Liver (tissue), 9 donors: ENCODE results near the gene EIF2AK3. TPM values are rescaled to one million over a fixed set of nuclear protein-coding genes. Genes with fewer than 3 reads are reported as not detected.

Experiments used
- DNase-seq: peaks from one replicate; pipeline ENCODE4 v3.0.0-alpha.2; 2017; ENCODE audit warnings: low spot score
- H3K27ac ChIP-seq, 2 donors: one replicate each; pipeline ENCODE4 v1.7.0; 2013; ENCODE audit warnings: inconsistent platforms in 2 of 2, low read length in 2 of 2, control low read depth in 1 of 2, low read depth in 1 of 2, mild to moderate bottlenecking in 1 of 2
- H3K27me3 ChIP-seq, 4 donors: one replicate each; pipeline versions ENCODE4 v1.6.1 to v1.7.0; 2013; ENCODE audit warnings: low read length in 3 of 4, inconsistent platforms in 1 of 4, mild to moderate bottlenecking in 1 of 4, moderate library complexity in 1 of 4; ENCODE audit not compliant: control insufficient read depth in 4 of 4, insufficient read depth in 4 of 4
- H3K36me3 ChIP-seq, 4 donors: one replicate each; pipeline versions ENCODE4 v1.6.1 to v1.7.0; 2013; ENCODE audit warnings: low read length in 3 of 4, mild to moderate bottlenecking in 3 of 4, low read depth in 1 of 4, moderate library complexity in 1 of 4; ENCODE audit not compliant: control insufficient read depth in 4 of 4, insufficient read depth in 3 of 4
- H3K4me1 ChIP-seq, 4 donors: one replicate each; pipeline versions ENCODE4 v1.6.1 to v1.7.0; 2013; ENCODE audit warnings: low read length in 3 of 4, mild to moderate bottlenecking in 3 of 4, moderate library complexity in 1 of 4; ENCODE audit not compliant: control insufficient read depth in 4 of 4, insufficient read depth in 4 of 4
- H3K4me3 ChIP-seq, 3 donors: one replicate each; pipeline versions ENCODE4 v1.6.1 to v1.7.0; 2013; ENCODE audit warnings: low read length in 3 of 3, control low read depth in 1 of 3, low read depth in 1 of 3, mild to moderate bottlenecking in 1 of 3
- H3K9ac ChIP-seq, 2 donors: one replicate each; pipeline ENCODE4 v1.7.0; 2013; ENCODE audit warnings: low read length in 2 of 2, mild to moderate bottlenecking in 2 of 2, moderate library complexity in 2 of 2, control low read depth in 1 of 2, low read depth in 1 of 2
- H3K9me3 ChIP-seq, 4 donors: one replicate each; pipeline versions ENCODE4 v1.6.1 to v1.7.0; 2013; ENCODE audit warnings: low read length in 3 of 4; ENCODE audit not compliant: control insufficient read depth in 4 of 4
- EGR1 ChIP-seq, 2 donors: IDR thresholded peaks; 2 replicates each; pipeline ENCODE4 v1.6.1; 2016 to 2018; ENCODE audit warnings: antibody characterized with exemption in 2 of 2, low read depth in 2 of 2
- FOXA1 ChIP-seq: IDR thresholded peaks from 2 replicates; pipeline ENCODE4 v1.6.1; 2016; ENCODE audit warnings: antibody characterized with exemption
- FOXA2 ChIP-seq: IDR thresholded peaks from 2 replicates; pipeline ENCODE4 v1.6.1; 2016; ENCODE audit warnings: antibody characterized with exemption
- JUND ChIP-seq, 2 donors: IDR thresholded peaks; 2 replicates each; pipeline ENCODE4 v1.6.1; 2016; ENCODE audit warnings: antibody characterized with exemption in 2 of 2
- MAX ChIP-seq: IDR thresholded peaks from 2 replicates; pipeline ENCODE4 v1.6.1; 2016; ENCODE audit warnings: antibody characterized with exemption
- RAD21 ChIP-seq, 2 donors: IDR thresholded peaks; 2 replicates each; pipeline ENCODE4 v1.6.1; 2016; ENCODE audit warnings: antibody characterized with exemption in 2 of 2, mild to moderate bottlenecking in 2 of 2
- SP1 ChIP-seq: IDR thresholded peaks from 2 replicates; pipeline ENCODE4 v1.6.1; 2018; ENCODE audit warnings: antibody characterized with exemption, mild to moderate bottlenecking
- TAF1 ChIP-seq: conservative IDR thresholded peaks from 2 replicates; pipeline ENCODE4 v1.6.1; 2016; ENCODE audit warnings: antibody characterized with exemption, mild to moderate bottlenecking
- YY1 ChIP-seq: IDR thresholded peaks from 2 replicates; pipeline ENCODE4 v1.6.1; 2016; ENCODE audit warnings: antibody characterized with exemption, mild to moderate bottlenecking
- ZBTB33 ChIP-seq: IDR thresholded peaks from 2 replicates; pipeline ENCODE4 v1.6.1; 2016; ENCODE audit warnings: antibody characterized with exemption
- WGBS: extraction: QIAGEN DNeasy Blood & Tissue Kit; methylation state at CpG from one replicate; pipeline ENCODE4 v1.1.7; 2013; 5-methylcytosine and 5-hydroxymethylcytosine counted together
- polyA plus RNA-seq, 2 donors: library from polyadenylated mRNA; stranded (reverse) in 1 of 2; unstranded in 1 of 2; fragments of 200-250 nt in 1 of 2; fragments of >200 nt in 1 of 2; fragmentation: Nextera tagmentation in 1 of 2; extraction: Ambion mirVana in 1 of 2; gene quantifications; one replicate each; pipeline versions ENCODE4 v1.2.1 to v1.2.3, GENCODE V29; 2013 to 2015
- total RNA-seq, 2 donors: library from RNA; depleted of rRNA; stranded (reverse); fragments of >200 nt; gene quantifications; one replicate each; pipeline ENCODE4 v1.2.3, GENCODE V29; 2014
- TF ChIP-seq, protein P1 (sequence below): fragments of 150-350 bp; IDR thresholded peaks from 2 replicates; pipeline ENCODE4 v1.5.1; 2017; ENCODE audit warnings: improper control_type of control experiment, low read depth, low read length; ENCODE audit not compliant: missing input control
- TF ChIP-seq, protein P2 (sequence below): IDR thresholded peaks from 2 replicates; pipeline ENCODE4 v1.6.1; 2016; ENCODE audit warnings: antibody characterized with exemption
- donor health status: healthy.
- donor health status: healthy.
- donor health status: healthy.
- donor health status: healthy.
- donor health status: healthy.

EIF2AK3 gene
- total and polyA plus RNA-seq, 4 donors = 2.9 to 31.5 (median 9.2) TPM

DNA sequence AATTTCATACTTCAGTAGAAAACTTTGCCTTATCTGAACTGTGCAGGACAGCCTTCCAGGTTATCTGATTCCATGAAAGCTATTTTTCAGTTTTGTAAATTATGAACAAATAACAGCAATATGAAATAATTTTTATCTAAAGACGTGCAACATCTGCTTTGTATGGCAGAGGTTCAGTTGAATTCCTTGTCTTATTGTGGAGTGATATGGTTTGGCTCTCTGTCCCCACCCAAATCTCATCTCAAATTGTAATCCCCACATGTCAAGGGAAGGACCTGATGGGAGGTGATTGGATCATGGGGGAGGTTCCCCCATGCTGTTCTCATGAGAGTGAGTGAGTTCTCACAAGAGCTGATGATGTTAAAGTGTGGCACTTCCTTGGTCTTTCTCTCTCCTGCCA lies 46.1 kb upstream of the EIF2AK3 start:
- 80% methylated on average over 1 of the region's 1 CpG for WGBS

GRCh38 chr2:88671786-88672427 lies 44.6 kb upstream of the EIF2AK3 start:
- H3K9ac ChIP-seq = no peak overlapping the region
- peaks cover 0 to 10% (median 1%) of the 10 kb centered on the region in 4 donors for H3K4me1 ChIP-seq
- DNase-seq = no peak
- no peak overlapping the region for H3K4me3 ChIP-seq
- WGBS = 42% methylated on average over 11 of the region's 11 CpGs
- TF ChIP-seq YY1 = no peak
- TF ChIP-seq, protein P1, sequence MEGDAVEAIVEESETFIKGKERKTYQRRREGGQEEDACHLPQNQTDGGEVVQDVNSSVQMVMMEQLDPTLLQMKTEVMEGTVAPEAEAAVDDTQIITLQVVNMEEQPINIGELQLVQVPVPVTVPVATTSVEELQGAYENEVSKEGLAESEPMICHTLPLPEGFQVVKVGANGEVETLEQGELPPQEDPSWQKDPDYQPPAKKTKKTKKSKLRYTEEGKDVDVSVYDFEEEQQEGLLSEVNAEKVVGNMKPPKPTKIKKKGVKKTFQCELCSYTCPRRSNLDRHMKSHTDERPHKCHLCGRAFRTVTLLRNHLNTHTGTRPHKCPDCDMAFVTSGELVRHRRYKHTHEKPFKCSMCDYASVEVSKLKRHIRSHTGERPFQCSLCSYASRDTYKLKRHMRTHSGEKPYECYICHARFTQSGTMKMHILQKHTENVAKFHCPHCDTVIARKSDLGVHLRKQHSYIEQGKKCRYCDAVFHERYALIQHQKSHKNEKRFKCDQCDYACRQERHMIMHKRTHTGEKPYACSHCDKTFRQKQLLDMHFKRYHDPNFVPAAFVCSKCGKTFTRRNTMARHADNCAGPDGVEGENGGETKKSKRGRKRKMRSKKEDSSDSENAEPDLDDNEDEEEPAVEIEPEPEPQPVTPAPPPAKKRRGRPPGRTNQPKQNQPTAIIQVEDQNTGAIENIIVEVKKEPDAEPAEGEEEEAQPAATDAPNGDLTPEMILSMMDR = peak; percentile 77
- peak; percentile 92 to 96 for TF ChIP-seq RAD21 (IDR thresholded peaks at IDR 0.05)
- H3K27me3 ChIP-seq = no peaks in the 10 kb centered on the region
- H3K9me3 ChIP-seq = no peaks in the 10 kb centered on the region
- H3K36me3 ChIP-seq = no peaks in the 10 kb centered on the region
- no peak overlapping the region for H3K27ac ChIP-seq

More for the DNA sequence above, 46.1 kb upstream of the EIF2AK3 start:
- no peak overlapping the region for H3K27ac ChIP-seq
- H3K27me3 ChIP-seq = no peaks in the 10 kb centered on the region
- peaks cover 0 to 10% (median 1%) of the 10 kb centered on the region in 4 donors for H3K4me1 ChIP-seq
- TF ChIP-seq, protein P2, sequence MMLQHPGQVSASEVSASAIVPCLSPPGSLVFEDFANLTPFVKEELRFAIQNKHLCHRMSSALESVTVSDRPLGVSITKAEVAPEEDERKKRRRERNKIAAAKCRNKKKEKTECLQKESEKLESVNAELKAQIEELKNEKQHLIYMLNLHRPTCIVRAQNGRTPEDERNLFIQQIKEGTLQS = no peak
- TF ChIP-seq FOXA1 (no peak), TAF1 (no peak), SP1 (no peak)
- DNase-seq = no peak
- no peaks in the 10 kb centered on the region for H3K36me3 ChIP-seq
- H3K9me3 ChIP-seq = no peaks in the 10 kb centered on the region
- H3K9ac ChIP-seq = no peak overlapping the region
- no peak overlapping the region for H3K4me3 ChIP-seq

- 67% methylated on average over 6 of the region's 6 CpGs for WGBS
- Histone ChIP-seq H3K4me3 (no peak overlapping the region), H3K27ac (peak overlapping the region; percentile 49 to 60), H3K36me3 (no peaks in the 10 kb centered on the region), H3K9me3 (no peaks in the 10 kb centered on the region), H3K27me3 (no peaks in the 10 kb centered on the region), H3K4me1 (peaks cover 0 to 10% (median 2%) of the 10 kb centered on the region in 4 donors), H3K9ac (no peak overlapping the region)
- TF ChIP-seq EGR1 (IDR thresholded peaks at IDR 0.05; ENCODE audit: low read depth in 2 of 2) (no peak), RAD21 (IDR thresholded peaks at IDR 0.05) (peak; percentile 86 to 88), ZBTB33 (no peak), JUND (IDR thresholded peaks at IDR 0.05) (peak; percentile 31 to 54), MAX (no peak), FOXA2 (peak; percentile 46)
- TF ChIP-seq, protein P1 = peak; percentile 76
- no peak for DNase-seq
Measured at GRCh38 chr2:88669482-88670214, 42.4 kb upstream of the EIF2AK3 start.
